HepG2 (cell line): ENCODE data around the gene RAE1. TPM values are rescaled to one million over a fixed set of nuclear protein-coding genes. Genes with fewer than 3 reads are reported as not detected.

Experiments used
- BCL3 ChIP-seq: sonication (generic); formaldehyde crosslinking; IDR thresholded peaks from 2 replicates; pipeline ENCODE4 v1.5.1; 2020; ENCODE audit warnings: mild to moderate bottlenecking, missing genetic modification reagents, moderate library complexity
- DNMT1 ChIP-seq: sonication (generic); formaldehyde crosslinking; IDR thresholded peaks from 2 replicates; pipeline ENCODE4 v1.5.1; 2020; ENCODE audit warnings: mild to moderate bottlenecking, missing genetic modification reagents
- HINFP ChIP-seq: sonication (generic); formaldehyde crosslinking; IDR thresholded peaks from 2 replicates; pipeline ENCODE4 v1.4.0; 2020; ENCODE audit warnings: low read depth, mild to moderate bottlenecking, missing genetic modification reagents
- MLLT10 ChIP-seq: sonication (generic); formaldehyde crosslinking; IDR thresholded peaks from 2 replicates; pipeline ENCODE4 v1.4.0; 2020; ENCODE audit warnings: missing genetic modification reagents
- MYPOP ChIP-seq: sonication (generic); formaldehyde crosslinking; IDR thresholded peaks from 2 replicates; pipeline ENCODE4 v1.8.1; 2023; ENCODE audit warnings: mild to moderate bottlenecking, moderate library complexity, missing genetic modification reagents
- NR3C1 ChIP-seq: sonication (generic); formaldehyde crosslinking; IDR thresholded peaks from 2 replicates; pipeline ENCODE4 v1.4.0; 2020; ENCODE audit warnings: missing genetic modification reagents
- PCBP1 ChIP-seq: fragments of 200-400 bp; formaldehyde crosslinking; IDR thresholded peaks from 2 replicates; pipeline ENCODE4 v1.6.1; 2017; ENCODE audit warnings: mild to moderate bottlenecking, low read depth, low read length, borderline replicate concordance
- POLR2A ChIP-seq, 2 experiments: IDR thresholded peaks; 2 replicates each; pipeline ENCODE4 v1.6.1; 2011; ENCODE audit warnings: low read depth in 2 of 2, low read length in 2 of 2, mild to moderate bottlenecking in 1 of 2, moderate library complexity in 1 of 2; ENCODE audit not compliant: insufficient read depth in 1 of 2
- SSRP1 ChIP-seq: IDR thresholded peaks from 2 replicates; pipeline ENCODE4 v1.6.1; 2016; ENCODE audit warnings: control low read depth
- TERF1 ChIP-seq: sonication (generic); formaldehyde crosslinking; IDR thresholded peaks from 2 replicates; pipeline ENCODE4 v1.8.0; 2022; ENCODE audit warnings: mild to moderate bottlenecking, missing genetic modification reagents, moderate library complexity
- TFDP1 ChIP-seq: IDR thresholded peaks from 2 replicates; pipeline ENCODE4 v1.6.1; 2016; ENCODE audit warnings: missing compliant biosample characterization, missing genetic modification reagents, borderline replicate concordance
- YY1 ChIP-seq: IDR thresholded peaks from 2 replicates; pipeline ENCODE4 v1.6.1; 2011; ENCODE audit warnings: low read length, low read depth, moderate library complexity, mild to moderate bottlenecking; ENCODE audit not compliant: insufficient read depth, insufficient replicate concordance
- ZBED4 ChIP-seq: sonication (generic); formaldehyde crosslinking; IDR thresholded peaks from 2 replicates; pipeline ENCODE4 v1.4.0; 2020; ENCODE audit warnings: missing genetic modification reagents, borderline replicate concordance
- ZNF136 ChIP-seq: sonication (generic); formaldehyde crosslinking; IDR thresholded peaks from 2 replicates; pipeline ENCODE4 v1.8.1; 2022; ENCODE audit warnings: low read depth, mild to moderate bottlenecking, moderate library complexity, missing genetic modification reagents
- ZNF576 ChIP-seq: sonication (generic); formaldehyde crosslinking; IDR thresholded peaks from 2 replicates; pipeline ENCODE4 v1.4.0; 2020; ENCODE audit warnings: mild to moderate bottlenecking, missing genetic modification reagents
- ZNF766 ChIP-seq: sonication (generic); formaldehyde crosslinking; IDR thresholded peaks from 2 replicates; pipeline ENCODE4 v1.5.0; 2020; ENCODE audit warnings: missing genetic modification reagents, borderline replicate concordance
- ZNF790 ChIP-seq: sonication (generic); formaldehyde crosslinking; IDR thresholded peaks from 2 replicates; pipeline ENCODE4 v1.8.0; 2022; ENCODE audit warnings: missing genetic modification reagents, mild to moderate bottlenecking, borderline replicate concordance
- polyA plus RNA-seq, 8 experiments: library from polyadenylated mRNA; depleted of rRNA in 3 of 8; stranded (reverse) in 7 of 8; unstranded in 1 of 8; fragments of >200 nt; fragmentation: Illumina TruSeq in 4 of 8; extraction: Trizol in 4 of 8; gene quantifications; 2 replicates each; pipeline versions ENCODE4 v1.2.1 to v1.2.3, GENCODE V29; 2011 to 2016; ENCODE audit warnings: low read depth in 4 of 8, missing spikeins in 1 of 8, mixed read lengths in 1 of 8; ENCODE audit not compliant: insufficient read depth in 1 of 8
- total RNA-seq, 5 experiments: library from RNA; depleted of rRNA; stranded (reverse); fragments of >200 nt; fragmentation: Illumina TruSeq; extraction: Trizol; gene quantifications; 2 replicates each; pipeline ENCODE4 v1.2.3, GENCODE V29; 2016; ENCODE audit warnings: low read depth in 1 of 5

RAE1 gene
- total and polyA plus RNA-seq, 2 of the 13 experiments (the other 11 are each of a cell fraction or from before 2014, with no cell fraction given): 36.1 to 72.9 TPM

- TF ChIP-seq ZBED4 (CRISPR knock-in tag): no peak; the same call in 1 of the 2 replicates
- peak; percentile 95; the same call in 1 of the 2 replicates for TF ChIP-seq ZNF790 (CRISPR knock-in tag)
- no peak for TF ChIP-seq SSRP1 (CRISPR knock-in tag)
- TF ChIP-seq MLLT10 (CRISPR knock-in tag): no peak
- 0 out of 2 replicates have a peak, but pooled peaks have one; percentile 44 for TF ChIP-seq DNMT1 (CRISPR knock-in tag)
- peak; percentile 75; the same call in 1 of the 2 replicates for TF ChIP-seq HINFP
- peak; percentile 92 to 97 for TF ChIP-seq POLR2A (IDR thresholded peaks at IDR 0.05; ENCODE audit: insufficient read depth in 1 of 2, low read depth in 2 of 2, low read length in 2 of 2)
- TF ChIP-seq MYPOP: peak; percentile 93
- no peak for TF ChIP-seq TERF1 (CRISPR knock-in tag)
- TF ChIP-seq TFDP1 (CRISPR knock-in tag): peak; percentile 94; the same call in 1 of the 2 replicates
- TF ChIP-seq ZNF136 (CRISPR knock-in tag): no peak
- peak; percentile 21; the same call in 1 of the 2 replicates for TF ChIP-seq ZNF766
- peak; percentile 93 for TF ChIP-seq YY1
- TF ChIP-seq NR3C1 (CRISPR knock-in tag): no peak
- peak; percentile 95; the same call in 1 of the 2 replicates for TF ChIP-seq ZNF576
- TF ChIP-seq BCL3: peak; percentile 96
- TF ChIP-seq PCBP1: no peak; the same call in 1 of the 2 replicates
These were observed at the start of gene RAE1 (continued) for GRCh38 chr20:57351042-57351783.
